HG03039 (cell line): ENCODE measurements around the gene KLHDC8A.
"Not testable (repeated sequence)": the region's sequence is repeated elsewhere in the genome, so short reads cannot be mapped to it uniquely, and the experiment has no call there.

Experiments used
- ATAC-seq: cut with Tn5 transposase; IDR thresholded peaks from one replicate; pipeline ENCODE4 v1.9.1; 2021; ENCODE audit warnings: mild to moderate bottlenecking, moderate library complexity; ENCODE audit not compliant: unreplicated experiment

Gene KLHDC8A

DNA sequence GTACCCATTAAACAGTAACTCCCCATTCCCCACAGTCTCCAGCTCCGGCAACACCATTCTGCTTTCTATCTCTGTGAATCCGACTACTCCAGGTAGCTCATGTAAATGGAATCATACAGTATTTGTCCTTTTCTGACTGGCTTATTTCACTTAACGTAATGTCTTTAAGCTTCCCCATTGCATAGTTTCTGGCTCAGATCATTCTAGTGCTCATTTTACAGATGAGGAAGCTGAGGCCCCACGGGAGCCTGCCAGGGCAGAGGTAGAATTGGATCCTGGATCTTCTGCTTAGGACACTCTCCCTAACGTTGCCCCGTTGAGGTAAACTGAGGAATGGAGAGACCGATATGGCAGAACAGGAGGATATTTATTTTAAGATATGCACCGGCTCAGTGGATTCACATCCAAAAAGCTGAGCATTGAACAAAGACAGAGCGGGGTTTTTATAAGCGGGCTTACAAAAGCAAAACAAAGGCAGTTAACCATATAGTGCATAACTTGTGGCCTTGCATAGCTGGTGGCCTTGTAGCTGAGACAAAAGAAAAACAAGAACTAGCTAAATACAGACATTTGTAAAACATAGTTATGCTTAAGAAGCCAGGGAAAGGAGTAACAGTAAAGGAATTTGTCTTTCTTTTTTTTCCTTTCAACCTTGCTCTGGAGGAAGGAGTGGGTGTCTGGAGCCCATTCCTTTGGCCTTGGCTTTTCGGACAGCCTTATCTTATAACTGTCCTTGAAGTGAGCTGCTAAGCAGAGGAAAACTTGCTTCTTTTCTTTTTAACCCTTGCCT is 15.3 kb upstream of the KLHDC8A start:
- ATAC-seq = no peak

- no peak for ATAC-seq
These were observed 14.1 kb upstream of the KLHDC8A start for GRCh38 chr1:205370780-205371179.

DNA sequence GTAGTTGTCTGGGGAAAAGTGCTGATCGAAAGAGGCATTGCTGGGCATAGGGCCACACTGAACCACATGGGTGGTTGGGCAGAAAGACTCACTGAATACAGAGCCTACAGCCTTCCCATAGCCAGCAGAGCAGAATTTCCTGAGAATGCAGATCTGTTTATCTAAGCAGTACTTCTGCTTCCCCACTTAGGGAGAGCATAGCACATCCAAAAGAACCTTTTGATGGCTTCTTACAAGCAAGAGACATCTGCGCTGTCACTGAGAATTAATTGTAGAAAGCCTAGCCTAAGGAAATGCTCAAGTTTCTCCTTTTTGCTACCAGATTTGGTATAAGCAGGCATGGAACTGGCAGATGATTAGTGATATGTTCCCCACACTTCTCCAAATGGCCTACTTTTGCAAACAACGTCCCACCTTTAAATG is 13.0 kb upstream of the KLHDC8A start:
- ATAC-seq = no peak

DNA sequence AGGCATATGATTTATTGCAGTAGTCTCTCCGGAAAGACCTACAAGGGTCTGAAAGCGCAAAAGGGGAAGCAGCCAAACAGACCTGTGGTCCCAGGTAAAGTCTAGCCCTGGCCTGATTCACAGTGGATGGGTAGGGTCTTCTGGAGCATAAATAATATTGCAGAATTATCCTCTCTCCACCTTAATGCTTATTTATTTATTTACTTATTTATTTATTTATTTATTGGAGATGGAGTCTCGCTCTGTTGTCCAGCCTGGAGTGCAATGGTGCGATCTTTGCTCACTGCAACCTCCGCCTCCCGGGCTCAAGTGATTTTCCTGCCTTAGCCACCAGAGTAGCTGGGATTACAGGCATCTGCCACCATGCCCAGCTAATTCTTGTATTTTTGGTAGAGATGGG is 11.8 kb upstream of the KLHDC8A start:
- no peak for ATAC-seq

GRCh38 chr1:205365945-205366463 is 9.3 kb upstream of the KLHDC8A start:
- no peak for ATAC-seq

DNA sequence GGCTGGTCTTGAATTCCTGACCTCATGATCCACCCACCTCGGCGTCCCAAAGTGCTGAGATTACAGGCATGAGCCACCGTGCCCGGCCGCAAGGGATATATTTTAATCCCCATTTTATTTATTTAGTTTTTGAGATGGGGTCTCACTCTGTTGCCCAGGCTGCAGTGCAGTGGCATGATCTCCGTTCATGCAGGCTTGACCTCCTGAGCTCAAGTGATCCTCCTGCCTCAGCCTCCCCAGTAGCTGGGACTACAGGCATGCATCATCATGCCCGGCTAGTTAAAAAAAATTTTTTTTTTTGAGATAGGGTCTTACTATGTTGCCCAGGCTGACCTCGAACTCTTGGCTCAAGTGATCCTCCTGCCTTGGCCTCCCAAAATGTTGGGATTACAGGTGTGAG is 8.4 kb upstream of the KLHDC8A start:
- not testable (repeated sequence) for ATAC-seq

- no peak for ATAC-seq
These were observed 4.2 kb upstream of the KLHDC8A start for GRCh38 chr1:205360891-205361290.

DNA sequence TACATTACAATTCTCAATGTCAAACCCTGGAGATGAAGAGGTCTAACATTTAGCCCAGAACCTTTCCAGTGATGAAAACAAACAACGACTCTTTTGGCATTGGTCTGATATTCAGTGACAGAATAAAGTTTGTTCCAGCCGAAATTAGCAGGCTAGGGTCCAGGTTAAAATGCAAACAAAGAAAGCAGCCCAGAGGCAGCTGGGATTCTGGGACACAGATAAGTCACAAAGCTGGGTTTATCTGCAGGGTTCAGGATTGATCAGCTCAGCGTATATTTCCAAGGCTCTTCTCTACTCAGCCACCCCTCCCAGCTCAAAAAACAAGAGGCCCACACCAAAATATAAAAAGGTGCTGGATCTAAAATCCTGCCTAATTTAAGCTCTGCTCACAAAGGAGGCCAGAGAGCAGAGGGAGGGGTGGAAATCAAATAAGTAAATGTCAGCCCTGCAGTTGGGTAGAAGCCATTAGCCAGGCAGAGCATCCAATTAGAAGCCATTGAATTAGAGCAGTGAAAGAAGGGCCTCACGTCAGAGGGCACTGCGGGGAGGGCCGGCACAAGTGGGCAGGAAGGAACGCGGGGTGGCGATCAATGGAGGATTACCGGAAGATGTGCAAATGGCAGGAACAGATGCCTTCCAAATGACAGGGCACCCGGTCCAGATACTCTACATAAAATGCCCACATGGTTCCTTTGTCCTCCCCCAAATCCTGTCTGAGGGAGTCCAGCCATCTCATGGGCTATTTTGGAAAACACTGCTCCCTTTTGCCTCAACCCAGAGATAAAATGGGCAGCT is 3.2 kb upstream of the KLHDC8A start:
- no peak for ATAC-seq

- no peak for ATAC-seq
These were observed 1.9 kb upstream of the KLHDC8A start for GRCh38 chr1:205358579-205358978.

DNA sequence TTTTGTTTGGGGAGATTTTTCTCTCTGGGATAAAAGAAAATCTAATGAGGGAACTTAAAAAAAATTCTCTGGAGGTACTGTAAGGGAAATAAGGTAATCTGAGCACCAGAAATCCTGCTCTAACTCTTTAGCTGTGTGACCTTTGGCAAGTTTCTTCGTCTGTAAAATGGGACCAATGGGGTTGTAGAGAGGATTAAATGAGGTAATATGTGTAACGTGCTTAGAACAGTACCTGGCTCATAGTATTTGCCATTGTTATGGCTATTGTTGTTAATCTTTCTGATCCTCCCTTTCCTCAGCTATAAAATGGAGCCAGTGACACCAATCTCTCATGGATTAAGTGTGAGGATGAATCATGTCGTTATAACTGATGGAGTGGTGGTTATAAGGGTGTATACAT is 845 bp upstream of the KLHDC8A start:
- ATAC-seq = no peak

DNA sequence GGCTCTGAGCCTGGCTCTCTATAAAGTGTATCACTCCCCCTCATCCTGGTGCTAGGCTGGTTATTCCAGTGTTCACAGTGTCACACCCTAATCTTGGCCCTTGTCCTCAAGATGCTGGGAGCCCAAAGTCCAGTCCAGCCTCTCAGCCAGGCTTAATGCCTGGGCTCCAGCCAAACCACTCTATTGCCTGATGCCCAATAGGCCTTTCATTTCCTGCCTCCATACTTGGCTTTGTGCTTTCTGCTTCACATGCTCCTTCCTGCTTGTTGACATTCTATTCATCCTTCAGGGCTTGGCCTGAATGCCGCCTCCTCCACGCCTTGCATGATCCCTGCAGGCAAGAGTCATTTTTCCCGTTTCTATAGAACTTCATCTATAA is 1.7 kb downstream of the KLHDC8A start:
- no peak for ATAC-seq

- ATAC-seq = no peak
These were observed 2.3 kb downstream of the KLHDC8A start for GRCh38 chr1:205354259-205355074.

DNA sequence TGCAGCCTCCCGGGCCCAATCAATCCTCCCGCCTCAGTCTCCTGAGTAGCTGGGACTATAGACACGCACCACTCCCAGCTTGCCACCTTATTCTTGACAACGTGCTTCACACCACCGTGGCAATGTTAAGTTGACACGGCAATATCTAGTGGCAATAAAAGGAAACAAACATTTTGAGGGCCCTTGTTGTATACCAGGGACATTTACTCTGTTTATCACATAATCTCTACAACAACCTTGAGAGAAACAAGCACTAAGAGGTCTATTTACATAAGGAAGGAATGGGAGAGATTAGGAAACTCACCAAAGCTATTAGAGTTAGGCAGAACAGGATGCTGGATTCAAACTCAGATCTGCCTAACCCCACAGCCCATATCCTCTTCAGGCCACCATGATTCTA is 3.1 kb downstream of the KLHDC8A start:
- ATAC-seq = no peak

DNA sequence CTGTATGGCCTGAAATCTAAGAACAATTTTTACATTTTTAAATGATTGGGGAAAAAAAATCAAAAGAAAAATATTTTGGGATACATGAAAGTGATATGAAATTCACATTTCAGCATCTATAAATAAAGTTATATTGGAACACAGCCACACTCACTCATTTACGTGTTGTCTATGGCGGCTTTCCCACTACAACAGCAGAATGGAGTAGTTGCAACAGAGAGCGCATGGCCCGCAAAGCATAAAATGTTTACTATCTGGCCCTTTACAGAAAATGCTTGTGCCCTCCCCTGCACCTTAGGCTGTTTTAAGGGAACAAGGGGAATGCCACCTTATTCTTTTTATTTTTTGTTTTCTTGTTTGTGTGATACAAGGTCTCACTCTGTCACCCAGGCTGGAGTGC is 3.5 kb downstream of the KLHDC8A start:
- ATAC-seq = no peak

DNA sequence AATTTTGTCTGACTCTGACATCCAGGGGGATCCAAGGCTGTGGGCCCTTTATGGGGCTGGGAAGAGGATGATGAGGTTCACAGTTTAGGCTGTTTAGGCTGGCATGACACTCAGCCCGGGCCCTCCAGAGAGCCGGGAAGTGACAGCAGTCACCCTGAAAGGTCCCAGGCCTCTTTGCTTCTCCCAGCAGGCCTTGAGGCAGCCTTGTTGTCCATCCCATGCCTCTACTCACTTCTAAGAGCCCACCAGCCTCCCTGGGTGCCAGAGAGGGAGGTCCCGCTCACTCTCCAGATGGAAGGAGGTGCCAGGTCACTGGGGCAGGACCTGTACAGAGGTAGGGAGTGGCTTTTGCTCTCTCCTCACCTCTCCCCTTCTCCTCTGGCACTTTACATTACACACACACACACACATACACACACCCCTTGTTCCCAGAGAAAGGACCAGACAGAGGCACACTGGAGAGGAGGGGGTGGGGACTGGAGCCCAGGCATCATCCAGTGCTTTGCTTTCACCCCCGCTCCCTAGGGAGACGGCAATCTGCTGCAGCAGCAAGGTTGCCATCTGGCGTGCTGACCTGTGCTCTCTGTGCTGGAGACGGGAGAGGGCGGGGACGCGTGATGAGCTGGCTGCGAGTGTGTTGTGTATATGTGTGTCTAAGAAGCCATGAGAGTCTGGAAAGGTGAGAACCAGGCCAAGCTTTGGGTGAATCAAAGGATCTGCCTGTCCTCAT is 4.6 kb downstream of the KLHDC8A start:
- no peak for ATAC-seq

DNA sequence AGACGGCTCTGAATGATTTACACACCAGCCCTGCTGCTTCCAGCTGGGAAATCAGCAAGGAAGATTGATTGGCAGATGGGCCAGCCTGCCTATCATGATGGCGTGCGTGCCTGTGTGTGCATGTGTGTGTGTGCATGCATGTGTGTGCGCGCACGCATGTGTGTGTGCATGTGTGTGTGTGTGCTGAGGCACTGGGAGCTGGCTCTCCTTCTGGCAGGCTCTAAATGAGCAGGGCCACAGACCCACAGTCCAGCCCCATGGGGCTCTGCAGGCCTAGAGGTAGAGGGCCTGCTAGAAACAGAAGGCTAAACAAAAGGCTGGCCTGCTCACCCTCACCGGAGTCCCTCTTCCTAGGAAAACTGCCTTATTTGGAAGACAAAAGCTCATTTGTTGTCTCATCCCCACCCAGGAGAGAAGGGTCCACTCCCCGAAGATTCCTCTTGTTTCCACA is 6.0 kb downstream of the KLHDC8A start:
- no peak for ATAC-seq

- ATAC-seq = no peak
These were observed 6.6 kb downstream of the KLHDC8A start for GRCh38 chr1:205350124-205350523.

DNA sequence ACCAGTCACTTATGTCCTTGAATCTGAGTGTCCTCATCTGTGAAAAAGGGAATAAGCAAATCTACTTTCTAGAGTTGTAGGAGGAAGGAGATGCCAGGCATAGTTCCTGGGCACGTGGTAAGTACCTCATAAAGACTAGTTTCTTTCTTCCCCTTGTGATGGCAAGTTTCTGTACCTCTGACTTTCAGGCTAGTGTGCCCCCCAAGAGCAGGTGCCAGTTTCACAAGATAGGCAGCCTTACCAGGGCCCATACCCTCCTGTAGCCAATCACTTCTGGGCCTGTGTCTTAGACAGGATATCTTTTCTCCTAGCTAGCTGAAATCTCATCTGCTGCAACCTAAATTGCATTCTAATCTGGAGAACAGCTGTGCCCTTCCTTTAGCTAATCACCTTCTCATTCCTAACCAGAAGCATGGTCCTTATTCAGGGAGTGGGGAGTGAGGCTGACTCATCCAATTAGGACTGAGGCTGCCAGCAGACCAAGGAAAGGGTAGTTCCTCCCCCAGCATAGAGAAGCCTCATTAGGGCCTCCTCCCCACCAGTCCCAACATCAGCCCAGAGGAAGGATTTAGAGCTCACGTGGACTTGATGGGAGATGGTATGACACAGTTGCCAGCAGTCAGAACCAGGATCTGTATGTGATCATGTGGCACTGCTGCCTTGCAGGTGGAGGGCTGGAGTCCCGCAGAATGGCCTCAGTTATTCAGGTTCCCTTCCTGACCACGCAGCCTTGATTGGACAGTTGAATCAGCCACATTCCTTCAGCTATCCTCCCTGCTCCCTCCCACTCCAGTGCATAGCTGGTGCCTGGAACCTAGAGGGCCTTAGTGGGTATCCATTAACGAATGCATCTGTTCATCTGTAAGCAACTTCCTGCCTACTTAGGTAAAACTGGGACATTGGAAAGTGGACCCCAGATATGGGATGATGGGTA is 7.9 kb downstream of the KLHDC8A start:
- ATAC-seq = no peak

GRCh38 chr1:205346956-205347574 is 9.7 kb downstream of the KLHDC8A start:
- ATAC-seq = no peak
